Heart right ventricle (tissue), 16 donors: Measurements from ENCODE around the gene P3H2. TPM values are rescaled to one million over a fixed set of nuclear protein-coding genes. Genes with fewer than 3 reads are reported as not detected.
A peak's percentile ranks its signal among the peaks of the same experiment; 100 is the strongest.

Source experiments
- ATAC-seq, 8 donors: fragments of 200-7000 bp; cut with Tn5 transposase; one replicate each; pipeline ENCODE4 v1.9.1; 2020; ENCODE audit warnings: mild to moderate bottlenecking in 8 of 8, moderate library complexity in 8 of 8, moderate number of reproducible peaks in 1 of 8
- DNase-seq, 2 donors: peaks; one replicate each; pipeline ENCODE4 v3.0.0-alpha.2; 2020
- H3K27ac ChIP-seq, 10 donors: fragments of 200-600 bp; sonication (generic) in 2 of 10; one replicate each; pipeline versions ENCODE4 v1.5.0 to v1.8.0; 2020 to 2022; ENCODE audit warnings: mild to moderate bottlenecking in 3 of 10
- H3K27me3 ChIP-seq, 7 donors: fragments of 200-600 bp; one replicate each; pipeline ENCODE4 v1.8.0; 2021 to 2022; ENCODE audit warnings: mild to moderate bottlenecking in 2 of 7
- H3K36me3 ChIP-seq, 9 donors: fragments of 200-600 bp; sonication (generic) in 1 of 9; one replicate each; pipeline versions ENCODE4 v1.5.0 to v1.8.0; 2020 to 2022; ENCODE audit warnings: mild to moderate bottlenecking in 2 of 9
- H3K4me1 ChIP-seq, 9 donors: fragments of 200-600 bp; sonication (generic) in 1 of 9; one replicate each; pipeline versions ENCODE4 v1.5.0 to v1.8.0; 2020 to 2022; ENCODE audit warnings: mild to moderate bottlenecking in 4 of 9
- H3K4me3 ChIP-seq, 10 donors: fragments of 200-600 bp; sonication (generic) in 2 of 10; one replicate each; pipeline versions ENCODE4 v1.5.0 to v1.8.0; 2020 to 2022; ENCODE audit warnings: mild to moderate bottlenecking in 7 of 10, moderate library complexity in 2 of 10
- H3K9me3 ChIP-seq, 11 donors: fragments of 200-600 bp in 10 of 11; sonication (generic) in 2 of 11; one replicate each; pipeline versions ENCODE4 v1.5.0 to v1.8.0; 2013 to 2022; ENCODE audit warnings: mild to moderate bottlenecking in 2 of 11, control low read depth in 1 of 11, moderate library complexity in 1 of 11
- CTCF ChIP-seq, 9 donors: fragments of 200-600 bp; sonication (generic) in 2 of 9; IDR thresholded peaks; one replicate each; pipeline versions ENCODE4 v1.5.0 to v1.8.0; 2021 to 2022; ENCODE audit warnings: antibody characterized with exemption in 9 of 9, mild to moderate bottlenecking in 5 of 9, moderate library complexity in 1 of 9
- WGBS, 2 donors: extraction: QIAGEN DNeasy Blood & Tissue Kit; methylation state at CpG; one replicate each; pipeline ENCODE4 v1.1.7; 2013; ENCODE audit warnings: inconsistent platforms in 1 of 2; 5-methylcytosine and 5-hydroxymethylcytosine counted together
- intact Hi-C, 10 donors: fragments of 100-400 bp; cut with DNase I; formaldehyde crosslinking; loops; one replicate each; pipeline versions ENCODE4 v1.11.1 to v1.14.2; 2022
- polyA plus RNA-seq, 2 donors: library from polyadenylated mRNA; stranded (reverse); fragments of 200-250 nt; gene quantifications; one replicate each; pipeline ENCODE4 v1.2.3, GENCODE V29; 2013
- total RNA-seq, 10 donors: library from RNA; stranded (reverse); fragmentation: NEBNext Ultra II Directional in 3 of 10; extraction: Animal tissue kit (Norgen Biotek cat#: 25700) in 3 of 10; gene quantifications; one replicate each; pipeline versions ENCODE4 v1.2.1 to v1.2.4, GENCODE V29; 2021 to 2023
- donor health status: Arrhythmogenic right ventricular cardiomyopathy.
- donor health status: ischemic (EF 13 %, LVEDD 7.1; RV severe dilation, severe dysfunction).
- donor health status: healthy with polysubstance abuse.
- donor health status: DM: no; HTN: yes; CAD: no.
- donor health status: DM: no; HTN: no; CAD: no.
- donor health status: ischemic (EF 25% LVEDD 6.9; RV normal size, moderate dysfunction).
- donor health status: ischemic (EF 25% LVEDD 5.7; RV mildly dilated, moderate dysfunction).
- donor health status: healthy.
- donor health status: DM: yes; HTN: yes; CAD: no.
- donor health status: Ischemic cardiomyopathy.
- donor health status: ischemic (EF 35%, LVEDD 5.7; RV mildly dilated, moderate dysfunction).
- donor health status: nonischemic (EF 11% LVEDD 7.7; RV severe dilation, severe dysfunction).
- donor health status: DM: yes; HTN: yes; CAD: no.
- donor health status: PGD.
- donor health status: ischemic (EF 29% LVEDD 5.4; RV normal size, mild dysfunction).
- donor health status: nonischemic (EF 23%, LVEDD 6.1; RV moderate dilation, normal function).

P3H2 gene
- total and polyA plus RNA-seq, 12 donors = 0.49 to 28.8 (median 3.5) TPM

- Histone ChIP-seq H3K27me3 (no peaks in the 10 kb centered on the region), H3K4me1 (no peaks in the 10 kb centered on the region), H3K4me3 (no peak overlapping the region), H3K9me3 (peaks cover 0 to 23% (median 0%) of the 10 kb centered on the region in 11 donors), H3K36me3 (no peaks in the 10 kb centered on the region), H3K27ac (no peak overlapping the region)
- DNase-seq (no peak), ATAC-seq (no peak)
- TF ChIP-seq CTCF (IDR thresholded peaks at IDR 0.05) = no peak
- intact Hi-C loops = no loop called here
Measured at GRCh38 chr3:189921770-189922169, 198.9 kb downstream of the P3H2 start.

GRCh38 chr3:189914799-189915198 lies 205.9 kb downstream of the P3H2 start:
- no peaks in the 10 kb centered on the region for H3K4me1 ChIP-seq
- H3K36me3 ChIP-seq = no peaks in the 10 kb centered on the region
- 83 to 90% methylated on average over 3 of the region's 3 CpGs for WGBS, 2 donors
- no peak overlapping the region for H3K27ac ChIP-seq
- H3K9me3 ChIP-seq = peaks cover 0 to 2% (median 0%) of the 10 kb centered on the region in 11 donors
- no peak overlapping the region for H3K4me3 ChIP-seq
- intact Hi-C loops = no loop called here
- DNase-seq (no peak), ATAC-seq (peak in 1 of 8 donors; percentile 51)
- H3K27me3 ChIP-seq = peaks cover 0 to 6% (median 0%) of the 10 kb centered on the region in 7 donors
- no peak for TF ChIP-seq CTCF (IDR thresholded peaks at IDR 0.05)

GRCh38 chr3:189911001-189911400 lies 209.7 kb downstream of the P3H2 start:
- H3K36me3 ChIP-seq = no peaks in the 10 kb centered on the region
- no peak overlapping the region for H3K4me3 ChIP-seq
- ATAC-seq (no peak), DNase-seq (no peak)
- H3K9me3 ChIP-seq = peaks cover 0 to 2% (median 0%) of the 10 kb centered on the region in 11 donors
- intact Hi-C loops = no loop called here
- H3K4me1 ChIP-seq = no peaks in the 10 kb centered on the region
- WGBS, 2 donors = 67 to 69% methylated on average over 1 of the region's 1 CpG
- H3K27ac ChIP-seq = no peak overlapping the region
- peaks cover 0 to 6% (median 0%) of the 10 kb centered on the region in 7 donors for H3K27me3 ChIP-seq
- TF ChIP-seq CTCF (IDR thresholded peaks at IDR 0.05) = no peak

GRCh38 chr3:189909573-189909972 lies 211.1 kb downstream of the P3H2 start:
- intact Hi-C loops = no loop called here
- H3K36me3 ChIP-seq = no peaks in the 10 kb centered on the region
- no peaks in the 10 kb centered on the region for H3K4me1 ChIP-seq
- no peak overlapping the region for H3K4me3 ChIP-seq
- WGBS, 2 donors = 94 to 95% methylated on average over 2 of the region's 2 CpGs
- no peak for ATAC-seq
- H3K9me3 ChIP-seq = peaks cover 0 to 2% (median 0%) of the 10 kb centered on the region in 11 donors
- H3K27ac ChIP-seq = no peak overlapping the region
- TF ChIP-seq CTCF (IDR thresholded peaks at IDR 0.05) = no peak
- H3K27me3 ChIP-seq = peaks cover 0 to 6% (median 0%) of the 10 kb centered on the region in 7 donors
- DNase-seq = no peak
